Upper lobe of right lung (tissue), 1 donor: Measurements from ENCODE around the gene CDH20. TPM values are rescaled to one million over a fixed set of nuclear protein-coding genes. Genes with fewer than 3 reads are reported as not detected.

Experiments
- ATAC-seq: fragments of 200-7000 bp; cut with Tn5 transposase; one replicate; pipeline ENCODE4 v1.9.1; 2020; ENCODE audit warnings: mild to moderate bottlenecking, moderate library complexity
- DNase-seq: peaks from one replicate; pipeline ENCODE4 v3.0.0-alpha.2; 2020
- H3K27ac ChIP-seq: fragments of 200-600 bp; one replicate; pipeline ENCODE4 v1.8.0; 2022
- H3K27me3 ChIP-seq: fragments of 200-600 bp; one replicate; pipeline ENCODE4 v1.8.0; 2022; ENCODE audit warnings: mild to moderate bottlenecking
- H3K36me3 ChIP-seq: fragments of 200-600 bp; one replicate; pipeline ENCODE4 v1.8.0; 2022
- H3K4me1 ChIP-seq: fragments of 200-600 bp; one replicate; pipeline ENCODE4 v1.8.0; 2022
- H3K4me3 ChIP-seq: fragments of 200-600 bp; one replicate; pipeline ENCODE4 v1.8.0; 2022; ENCODE audit warnings: mild to moderate bottlenecking
- H3K9me3 ChIP-seq: fragments of 200-600 bp; one replicate; pipeline ENCODE4 v1.8.0; 2022
- CTCF ChIP-seq: fragments of 200-600 bp; IDR thresholded peaks from one replicate; pipeline ENCODE4 v1.8.0; 2022; ENCODE audit warnings: antibody characterized with exemption
- intact Hi-C: fragments of 100-400 bp; cut with DNase I; formaldehyde crosslinking; loops from one replicate; pipeline ENCODE4 v1.11.0; 2022
- total RNA-seq: library from RNA; stranded (reverse); fragmentation: NEBNext Ultra II Directional; extraction: Animal tissue kit (Norgen Biotek cat#: 25700); gene quantifications from one replicate; pipeline ENCODE4 v1.2.1, GENCODE V29; 2021
- donor health status: DM: no; HTN: yes; CAD: no; lungs with severe emphysema.

Gene CDH20
- total RNA-seq, 1 donor from 2014 or later: 0.35 TPM

GRCh38 chr18:61582202-61582710 is 249.0 kb downstream of the CDH20 start:
- Histone ChIP-seq H3K27ac (peak overlapping the region; percentile 9), H3K9me3 (no peaks in the 10 kb centered on the region), H3K27me3 (no peaks in the 10 kb centered on the region), H3K4me1 (peaks cover 10% of the 10 kb centered on the region), H3K4me3 (peak overlapping the region; percentile 43), H3K36me3 (no peaks in the 10 kb centered on the region)
- intact Hi-C loops: loop anchor here (5.0 kb wide), 1 partner anchor 310 kb away; the partner anchor contains the start of gene RNF152
- peak; percentile 15 for ATAC-seq
- DNase-seq: no peak
- TF ChIP-seq CTCF: peak; percentile 4

- no peak for DNase-seq
- no peak for TF ChIP-seq CTCF
- no peak overlapping the region for H3K27ac ChIP-seq
- intact Hi-C loops: loop anchor here (5.0 kb wide), 1 partner anchor 309 kb away; the partner anchor contains the start of gene RNF152
- no peak overlapping the region for H3K4me3 ChIP-seq
- no peaks in the 10 kb centered on the region for H3K9me3 ChIP-seq
- no peaks in the 10 kb centered on the region for H3K36me3 ChIP-seq
- H3K4me1 ChIP-seq: peaks cover 12% of the 10 kb centered on the region
- H3K27me3 ChIP-seq: no peaks in the 10 kb centered on the region
- ATAC-seq: no peak
Observed at GRCh38 chr18:61583548-61583947, 250.3 kb downstream of the CDH20 start.

DNA sequence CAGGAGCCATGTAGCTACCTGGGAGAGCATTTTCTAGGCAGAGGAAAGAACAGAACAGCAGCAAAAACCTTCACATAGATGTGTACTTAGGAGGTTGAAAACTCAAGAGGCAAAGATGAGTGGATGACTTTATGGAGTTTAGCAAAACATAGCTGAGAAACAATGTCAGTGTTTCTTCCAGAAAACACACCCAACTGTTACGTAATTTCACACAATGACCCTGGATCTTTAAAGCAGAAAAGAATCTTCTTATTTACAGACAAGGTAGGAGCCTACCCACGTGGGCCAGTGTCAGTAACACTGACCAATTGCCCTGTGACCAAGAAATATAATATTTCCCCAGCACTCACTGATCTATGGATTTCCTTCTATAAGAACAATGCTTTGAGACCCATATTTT is 254.6 kb downstream of the CDH20 start:
- Histone ChIP-seq H3K4me1 (peaks cover 13% of the 10 kb centered on the region), H3K4me3 (no peak overlapping the region), H3K27me3 (no peaks in the 10 kb centered on the region), H3K9me3 (no peaks in the 10 kb centered on the region), H3K36me3 (no peaks in the 10 kb centered on the region), H3K27ac (no peak overlapping the region)
- ATAC-seq (no peak), DNase-seq (no peak)
- no peak for TF ChIP-seq CTCF
- intact Hi-C loops: no loop called here

DNA sequence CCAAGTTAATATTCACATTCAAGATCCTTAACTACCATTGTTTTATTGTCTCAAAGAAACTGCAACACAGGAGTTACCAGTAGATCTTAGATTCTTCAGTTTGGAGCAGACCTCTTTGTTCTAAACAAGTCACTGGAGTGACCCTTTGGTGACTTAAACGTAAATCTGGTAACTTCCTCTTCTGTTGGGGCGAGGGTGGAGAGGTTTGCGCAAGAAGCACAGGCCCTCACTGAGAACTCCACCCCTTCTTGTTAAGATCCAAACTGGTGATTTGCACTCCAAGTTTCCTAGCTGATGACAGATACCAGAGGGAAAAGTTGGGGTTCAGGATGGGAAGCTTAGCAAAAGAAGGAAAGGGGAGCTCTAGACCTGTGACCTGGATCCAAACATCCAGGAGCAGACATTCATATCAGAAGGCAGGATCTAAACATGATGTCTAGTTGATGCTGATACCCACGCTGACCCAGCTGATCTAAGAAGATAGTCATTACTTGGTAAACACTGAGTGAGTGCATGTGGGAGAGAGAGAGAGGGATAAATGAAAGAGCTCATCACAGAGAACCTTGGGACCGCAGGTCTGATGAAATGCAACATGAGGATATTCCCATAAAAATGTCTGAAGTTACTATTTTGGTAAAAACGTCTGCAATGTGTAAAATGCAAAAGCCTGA is 256.0 kb downstream of the CDH20 start:
- Histone ChIP-seq H3K27me3 (no peaks in the 10 kb centered on the region), H3K36me3 (no peaks in the 10 kb centered on the region), H3K4me1 (peaks cover 13% of the 10 kb centered on the region), H3K9me3 (no peaks in the 10 kb centered on the region), H3K27ac (no peak overlapping the region), H3K4me3 (no peak overlapping the region)
- intact Hi-C loops: no loop called here
- no peak for TF ChIP-seq CTCF
- peak; percentile 83 for ATAC-seq
- no peak for DNase-seq

- H3K27ac ChIP-seq: no peak overlapping the region
- no peak for TF ChIP-seq CTCF
- no peaks in the 10 kb centered on the region for H3K36me3 ChIP-seq
- no peaks in the 10 kb centered on the region for H3K9me3 ChIP-seq
- DNase-seq: no peak
- H3K4me1 ChIP-seq: peaks cover 13% of the 10 kb centered on the region
- H3K4me3 ChIP-seq: no peak overlapping the region
- no peak for ATAC-seq
- intact Hi-C loops: no loop called here
- no peaks in the 10 kb centered on the region for H3K27me3 ChIP-seq
Observed at GRCh38 chr18:61589724-61590065, 256.5 kb downstream of the CDH20 start.
